HG03108 (cell line): Measurements from ENCODE around the gene ATP6AP1.

Experiments
- ATAC-seq: cut with Tn5 transposase; IDR thresholded peaks from one replicate; pipeline ENCODE4 v1.9.1; 2021; ENCODE audit warnings: moderate library complexity; ENCODE audit not compliant: unreplicated experiment

Gene ATP6AP1

DNA sequence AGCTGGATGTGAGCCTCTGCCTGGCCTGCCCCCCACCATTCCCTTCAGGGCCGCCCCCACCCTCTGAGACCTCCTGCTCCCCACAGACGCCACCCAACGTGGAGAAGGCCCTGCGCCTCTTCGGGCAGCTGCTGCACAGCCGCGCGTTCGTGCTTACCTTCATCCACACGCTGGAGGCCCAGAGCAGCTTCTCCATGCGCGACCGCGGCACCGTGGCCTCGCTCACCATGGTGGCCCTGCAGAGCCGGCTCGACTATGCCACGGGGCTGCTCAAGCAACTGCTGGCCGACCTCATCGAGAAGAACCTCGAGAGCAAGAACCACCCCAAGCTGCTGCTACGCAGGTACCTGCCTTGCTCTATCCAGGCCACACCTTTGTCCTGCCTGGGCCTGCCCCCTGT is 39.7 kb downstream of the ATP6AP1 start:
- no peak for ATAC-seq

DNA sequence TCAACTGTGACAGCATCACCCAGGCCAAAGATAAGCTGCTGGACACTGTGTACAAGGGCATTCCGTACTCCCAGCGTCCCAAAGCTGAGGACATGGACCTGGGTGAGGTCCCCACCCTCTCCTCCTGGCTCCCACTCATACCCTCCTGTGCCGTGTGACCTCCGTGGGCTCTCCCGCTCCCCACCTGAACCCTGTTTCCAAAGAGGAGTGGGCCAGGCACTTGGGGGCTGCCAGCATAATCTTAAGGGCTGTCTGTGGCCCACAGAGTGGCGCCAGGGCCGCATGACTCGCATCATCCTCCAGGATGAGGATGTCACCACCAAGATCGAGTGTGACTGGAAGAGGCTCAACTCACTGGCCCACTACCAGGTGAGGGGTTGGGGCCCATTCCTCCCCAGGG is 40.6 kb downstream of the ATP6AP1 start:
- no peak for ATAC-seq

DNA sequence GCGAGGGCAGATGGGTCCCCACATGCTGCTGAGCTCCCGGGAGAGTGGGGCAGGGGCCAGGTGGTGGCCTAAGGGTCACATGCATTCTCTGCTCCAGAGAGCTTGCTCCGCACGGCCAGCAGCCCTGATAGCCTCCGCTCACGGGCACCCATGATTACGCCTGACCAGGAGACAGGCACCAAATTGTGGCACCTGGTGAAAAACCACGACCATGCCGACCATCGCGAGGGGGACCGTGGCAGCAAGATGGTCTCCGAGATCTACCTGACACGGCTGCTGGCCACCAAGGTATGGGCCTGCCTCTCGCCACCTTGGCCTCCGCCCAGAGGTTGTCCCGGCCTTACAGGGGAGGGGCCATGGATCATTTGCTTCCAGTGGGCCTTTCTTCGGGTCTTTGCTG is 41.4 kb downstream of the ATP6AP1 start:
- no peak for ATAC-seq

DNA sequence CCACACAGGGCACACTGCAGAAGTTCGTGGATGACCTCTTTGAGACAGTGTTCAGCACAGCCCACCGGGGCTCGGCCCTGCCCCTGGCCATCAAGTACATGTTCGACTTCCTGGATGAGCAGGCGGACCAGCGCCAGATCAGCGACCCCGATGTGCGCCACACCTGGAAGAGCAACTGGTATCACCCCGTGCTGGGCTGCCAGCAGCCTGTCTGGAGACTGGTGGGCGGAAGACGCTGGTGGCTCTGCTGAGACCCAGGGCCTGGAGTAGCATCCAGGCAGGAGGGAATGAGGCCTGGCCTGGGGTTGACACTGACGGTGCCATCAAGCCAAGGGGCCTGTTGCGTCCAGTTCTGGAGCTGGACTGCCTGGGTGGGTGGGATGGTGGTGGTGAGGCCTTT is 42.0 kb downstream of the ATP6AP1 start:
- ATAC-seq = no peak

DNA sequence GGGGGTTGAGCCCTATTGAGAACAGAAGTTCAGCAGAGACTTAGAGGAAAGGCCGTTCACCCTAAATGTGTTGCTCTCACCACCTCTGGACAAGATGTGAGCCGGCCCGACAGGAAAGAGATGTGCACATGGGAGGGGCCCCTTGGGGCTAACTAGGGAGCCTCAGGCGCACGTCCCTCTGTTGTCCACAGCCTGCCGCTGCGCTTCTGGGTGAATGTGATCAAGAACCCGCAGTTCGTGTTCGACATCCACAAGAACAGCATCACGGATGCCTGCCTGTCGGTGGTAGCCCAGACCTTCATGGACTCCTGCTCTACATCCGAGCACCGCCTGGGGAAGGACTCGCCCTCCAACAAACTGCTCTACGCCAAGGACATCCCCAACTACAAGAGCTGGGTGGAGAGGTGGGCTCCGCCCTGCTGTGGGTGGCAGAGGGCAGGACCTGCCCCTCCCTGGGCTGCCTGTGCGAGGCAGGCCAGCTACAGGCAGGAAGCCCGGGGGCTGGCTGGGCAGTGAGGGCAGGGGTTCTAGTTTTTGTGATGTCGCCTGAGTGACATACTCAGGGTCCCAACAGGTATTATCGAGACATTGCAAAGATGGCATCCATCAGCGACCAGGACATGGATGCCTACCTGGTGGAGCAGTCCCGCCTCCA is 42.6 kb downstream of the ATP6AP1 start:
- ATAC-seq = no peak

DNA sequence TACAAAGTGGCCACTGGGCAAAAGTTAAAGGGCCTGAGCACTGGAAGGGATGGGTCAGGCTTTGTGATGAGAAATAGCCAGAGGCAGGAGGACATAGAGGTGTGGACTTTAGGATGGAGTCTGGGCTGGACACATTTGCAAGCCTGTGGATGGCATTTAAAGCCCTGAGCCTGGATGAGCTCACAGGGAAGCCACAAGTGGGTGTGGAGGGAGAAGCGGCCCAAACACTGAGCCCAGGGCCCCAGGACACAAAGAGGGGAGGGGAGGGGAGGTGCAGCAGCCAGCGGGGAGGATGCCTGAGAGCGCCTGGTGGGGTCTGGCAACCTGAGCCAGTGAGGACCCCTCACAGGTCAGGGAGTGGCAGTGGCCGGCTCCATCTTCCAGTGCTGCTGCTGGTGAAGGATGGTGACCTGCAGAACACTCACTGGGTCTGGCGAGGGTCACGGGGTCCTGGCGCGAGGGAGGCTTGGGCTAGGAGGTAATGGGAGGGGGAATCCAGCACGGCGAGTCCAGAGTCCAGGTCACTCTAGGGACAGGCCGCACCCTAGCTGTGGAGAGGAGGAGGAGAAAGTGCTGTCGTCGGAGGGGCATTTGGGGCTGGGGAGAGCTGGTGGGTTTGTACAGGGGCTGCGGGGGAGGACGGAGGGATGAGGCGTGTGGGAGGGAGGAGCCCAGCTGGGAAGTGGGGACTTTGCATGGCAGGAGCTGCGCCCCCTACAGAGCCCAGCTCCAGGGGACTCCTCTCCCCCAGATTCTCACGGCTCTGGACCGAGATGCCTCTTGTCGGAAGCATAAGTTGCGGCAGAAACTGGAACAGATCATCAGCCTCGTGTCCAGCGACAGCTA is 43.6 kb downstream of the ATP6AP1 start:
- no peak for ATAC-seq

DNA sequence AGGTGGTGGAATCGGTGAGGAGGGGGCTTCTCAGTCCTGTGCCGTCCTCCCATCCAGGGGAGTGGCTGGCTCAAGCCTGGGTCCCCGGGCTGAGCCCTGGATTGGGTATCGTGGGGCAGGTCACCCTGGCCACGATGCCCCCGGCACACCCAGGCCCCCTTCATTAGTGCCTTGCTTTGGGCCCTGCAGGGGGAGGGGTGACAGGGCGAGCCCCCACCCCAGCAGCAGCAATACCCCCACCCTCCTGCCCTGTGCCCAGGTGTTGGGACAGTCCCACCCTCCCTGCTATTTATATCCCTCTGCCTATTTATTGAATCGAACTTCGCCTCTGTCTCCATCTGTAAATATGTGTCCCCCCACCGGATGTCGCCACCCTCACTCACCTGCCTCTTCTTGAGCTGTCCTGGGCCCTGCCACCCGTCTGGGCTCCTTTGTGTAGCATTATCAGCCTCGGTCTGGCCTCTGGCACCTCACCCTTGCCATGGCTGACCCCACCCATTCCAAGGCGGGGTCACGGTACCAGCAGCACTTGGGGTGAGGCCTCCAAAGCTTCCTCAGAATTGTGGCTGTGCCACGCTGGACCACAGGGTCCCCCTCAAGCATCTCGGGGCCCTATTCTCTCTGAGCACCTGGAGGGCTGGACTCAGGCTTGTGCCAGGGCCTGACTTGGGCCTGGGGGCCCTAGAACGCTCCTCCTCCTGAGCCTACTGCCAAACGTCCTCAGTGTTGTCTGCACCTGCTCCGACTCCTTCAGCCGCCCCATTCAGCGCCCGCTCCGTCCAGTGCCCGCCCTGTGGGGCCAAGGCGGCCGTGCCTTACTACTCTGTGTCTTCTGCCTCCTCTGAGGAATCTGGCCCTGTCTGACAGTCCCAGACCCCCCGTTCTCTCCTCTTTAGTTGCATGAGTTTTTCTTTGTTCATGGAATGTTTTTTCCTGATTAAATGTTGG is 44.5 kb downstream of the ATP6AP1 start:
- no peak for ATAC-seq

DNA sequence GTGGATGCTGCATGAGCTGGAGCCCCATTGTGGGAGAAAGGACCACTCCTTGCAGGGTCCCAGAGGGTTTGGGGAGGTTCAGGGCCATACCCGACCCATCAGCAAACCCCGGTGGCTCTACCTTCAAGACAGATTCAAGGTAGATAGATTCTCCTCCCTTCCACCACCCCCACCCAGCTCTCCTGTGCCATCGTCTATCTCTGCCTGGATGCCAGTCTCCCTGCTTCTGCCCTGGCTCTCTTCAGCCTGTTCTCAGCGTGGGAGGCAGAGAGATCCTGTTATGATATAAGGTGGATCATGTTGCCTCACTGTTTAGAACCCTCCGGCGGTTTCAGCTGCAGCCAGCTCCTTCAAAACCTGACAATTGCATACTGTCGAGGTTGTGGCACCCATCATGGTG is 45.2 kb downstream of the ATP6AP1 start:
- ATAC-seq = no peak

DNA sequence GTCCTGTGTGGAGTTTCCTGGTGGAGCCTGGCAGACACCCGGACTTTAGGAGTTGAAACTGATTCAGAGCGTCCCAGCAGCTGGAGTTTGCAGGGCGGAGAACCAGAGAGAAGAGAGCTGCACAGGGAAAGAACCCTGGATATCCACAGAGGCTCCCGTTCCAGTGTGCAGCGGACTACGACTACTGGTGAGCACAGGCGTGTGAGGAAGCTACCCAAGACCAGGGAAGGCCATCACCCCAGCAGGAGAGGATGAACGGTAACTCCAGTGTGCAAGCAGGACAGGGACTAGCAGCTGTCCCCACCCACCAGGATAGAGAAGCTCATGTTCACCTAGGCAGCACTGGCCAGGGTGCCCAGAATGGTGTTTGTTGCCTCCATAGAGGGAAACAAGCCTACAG is 48.3 kb downstream of the ATP6AP1 start:
- ATAC-seq = no peak

DNA sequence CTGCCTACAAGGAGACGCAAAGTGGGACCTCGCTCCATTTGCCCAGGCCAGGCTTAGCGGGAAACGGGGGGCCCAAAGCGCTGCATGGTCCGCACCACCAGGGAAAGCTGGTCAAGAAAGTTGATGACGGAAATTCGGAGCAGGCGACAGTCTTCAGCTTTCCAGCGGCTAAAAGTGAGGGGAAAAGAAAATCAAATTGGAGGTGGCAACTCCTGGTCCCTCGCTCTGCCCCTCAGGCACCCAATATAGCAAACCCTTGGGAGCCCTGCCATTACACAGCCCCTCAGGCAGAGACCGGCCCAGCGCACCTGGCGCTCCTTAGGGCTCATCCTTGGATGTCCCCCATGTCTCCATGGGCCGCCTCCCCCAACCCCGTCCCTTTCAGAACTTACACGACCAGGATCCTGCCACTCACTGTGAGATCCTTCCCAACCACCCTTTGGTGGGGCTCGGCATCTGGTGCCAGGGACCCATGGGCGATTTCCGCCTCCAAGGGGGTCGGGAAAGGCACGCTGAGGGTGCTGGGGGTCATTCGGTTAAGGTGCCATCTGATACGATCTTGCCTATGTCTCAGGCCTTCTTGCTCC is 49.5 kb downstream of the ATP6AP1 start:
- ATAC-seq = no peak

DNA sequence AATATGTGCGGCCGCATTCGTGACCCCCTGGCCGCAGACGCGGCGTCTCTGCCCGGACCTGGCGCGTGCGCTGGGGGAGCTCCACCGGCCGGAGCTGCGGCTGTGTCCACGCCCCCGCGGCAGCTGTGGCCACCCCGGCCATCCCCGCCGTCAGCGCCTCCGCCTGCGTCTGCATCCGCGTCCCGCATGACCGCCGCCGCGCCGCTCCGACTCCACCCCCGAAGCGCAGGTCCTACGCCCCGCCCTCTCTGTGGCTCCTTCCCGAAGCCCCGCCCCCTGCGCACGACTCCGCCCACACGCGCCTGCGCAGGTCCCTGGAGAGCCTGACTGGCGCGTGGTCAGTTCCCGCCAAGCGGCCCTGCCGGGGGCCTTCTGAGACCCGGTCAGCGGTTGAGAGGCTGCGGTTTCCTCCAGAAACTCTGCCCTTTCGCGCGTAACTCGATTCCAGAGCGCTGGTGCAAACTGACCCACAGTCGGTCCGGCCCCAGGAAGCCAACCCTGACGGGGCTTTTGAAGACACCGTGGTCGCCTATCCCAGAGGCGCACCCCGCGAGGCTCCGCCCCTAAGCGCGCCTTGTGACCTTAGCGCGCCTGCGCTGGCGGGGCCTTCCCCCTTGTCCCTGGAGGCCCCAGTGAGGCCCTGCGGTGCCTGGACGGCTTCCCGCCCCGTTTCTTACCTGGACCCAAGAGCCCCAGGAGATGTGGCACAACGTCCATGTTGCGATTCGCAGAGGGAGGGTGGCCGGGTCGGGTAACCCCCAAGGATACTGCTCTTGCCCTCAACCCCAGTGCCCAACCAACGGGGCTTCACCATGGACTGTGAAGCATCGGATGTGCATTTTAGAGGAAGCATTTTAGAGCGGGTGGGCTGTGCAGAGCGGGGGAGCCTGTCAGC is 50.5 kb downstream of the ATP6AP1 start, which contains the start of gene LAGE3:
TSS of gene LAGE3 (minus strand) at position 554 of the 895 bp plus-strand sequence. CDS start at position 188, 366 bp downstream.
- ATAC-seq = peak; percentile 86

DNA sequence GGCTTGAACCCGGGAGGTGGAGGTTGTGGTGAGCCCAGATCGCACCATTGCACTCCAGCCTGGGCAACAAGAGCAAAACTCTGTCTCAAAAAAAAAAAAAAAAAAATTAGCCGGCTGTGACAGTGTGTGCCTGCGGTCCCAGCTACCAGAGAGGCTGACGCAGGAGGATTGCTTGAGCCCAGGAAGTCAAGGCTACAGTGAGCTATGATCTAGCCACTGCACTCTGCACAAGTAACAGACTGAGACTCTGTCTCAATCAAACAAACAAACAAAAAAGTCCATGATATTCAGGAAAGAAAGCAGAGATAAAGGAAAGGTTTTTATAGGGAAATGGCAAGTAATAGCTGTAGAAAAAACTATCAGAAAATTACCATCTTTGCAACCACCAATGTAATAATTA is 52.7 kb downstream of the ATP6AP1 start:
- ATAC-seq = no peak

DNA sequence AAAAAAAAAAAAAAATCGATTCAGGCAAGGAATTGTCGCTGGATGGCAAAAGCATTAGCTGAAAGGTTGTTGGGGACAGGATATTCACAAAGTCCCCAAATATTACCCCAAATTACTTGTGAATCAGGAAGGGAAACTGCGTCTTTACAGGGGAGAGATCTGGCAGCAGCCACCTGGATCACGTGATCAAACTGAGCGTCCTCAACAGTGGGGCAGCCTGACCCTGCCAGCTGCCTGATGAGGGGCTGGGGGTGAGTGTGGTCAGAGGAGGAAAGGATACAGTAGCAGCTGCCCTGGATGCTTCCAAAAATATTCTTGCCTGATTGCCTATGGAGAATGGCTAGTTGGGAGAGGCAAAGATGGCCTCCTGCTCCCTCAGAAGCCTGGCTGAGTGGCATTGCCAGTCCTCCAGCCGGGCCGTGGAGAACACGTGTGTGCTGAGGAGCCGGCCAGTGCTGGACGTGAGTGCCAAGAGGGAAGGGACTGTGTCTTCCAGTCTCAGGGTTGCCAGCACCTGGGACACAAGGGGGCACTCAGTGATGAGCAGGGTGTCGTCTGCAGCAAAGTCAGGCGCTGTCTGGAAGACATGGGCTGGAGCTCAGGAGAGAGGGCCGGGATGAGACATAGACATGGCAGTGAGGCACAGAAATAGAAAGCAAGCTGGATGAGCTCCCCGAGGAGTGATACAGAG is 53.6 kb downstream of the ATP6AP1 start:
- ATAC-seq = no peak

DNA sequence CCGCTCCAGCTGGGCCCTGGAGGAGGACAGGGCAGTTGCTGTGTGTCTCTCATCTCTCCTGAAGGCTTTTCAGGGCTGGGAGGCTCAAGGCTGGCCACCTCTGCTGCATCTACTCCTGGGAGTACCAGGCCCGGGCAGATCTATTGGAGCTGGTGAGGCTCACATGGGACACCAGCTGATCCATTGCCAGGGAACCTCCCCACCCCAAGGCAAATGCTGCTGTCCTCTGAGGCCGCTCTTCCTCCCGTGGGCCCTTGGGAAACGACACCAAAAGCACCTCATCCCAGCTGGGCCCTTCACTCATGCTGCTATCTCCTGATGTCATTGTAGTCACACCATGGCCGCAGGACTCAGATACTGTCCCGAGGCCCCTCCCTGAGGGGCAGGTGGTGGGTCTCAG is 54.3 kb downstream of the ATP6AP1 start:
- no peak for ATAC-seq

DNA sequence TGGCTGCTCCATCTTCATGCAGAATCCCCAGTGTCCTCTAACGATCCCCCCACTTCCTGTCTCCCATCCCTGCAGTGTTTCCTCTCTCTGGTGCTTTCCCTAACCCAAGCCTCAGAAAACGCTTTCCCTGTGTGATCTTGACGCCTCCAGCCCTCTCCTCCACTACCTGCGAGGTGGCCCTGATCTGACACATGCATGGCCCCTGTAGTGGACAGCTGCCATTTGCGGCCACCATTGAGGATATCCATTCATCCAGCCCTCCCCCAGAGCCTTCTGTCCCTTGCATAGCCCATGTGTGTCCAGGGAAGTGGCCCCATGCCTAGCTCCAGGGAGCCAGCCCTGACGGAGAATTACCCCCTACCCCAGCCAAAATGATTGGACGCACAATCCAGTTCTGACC is 54.8 kb downstream of the ATP6AP1 start:
- ATAC-seq = no peak

DNA sequence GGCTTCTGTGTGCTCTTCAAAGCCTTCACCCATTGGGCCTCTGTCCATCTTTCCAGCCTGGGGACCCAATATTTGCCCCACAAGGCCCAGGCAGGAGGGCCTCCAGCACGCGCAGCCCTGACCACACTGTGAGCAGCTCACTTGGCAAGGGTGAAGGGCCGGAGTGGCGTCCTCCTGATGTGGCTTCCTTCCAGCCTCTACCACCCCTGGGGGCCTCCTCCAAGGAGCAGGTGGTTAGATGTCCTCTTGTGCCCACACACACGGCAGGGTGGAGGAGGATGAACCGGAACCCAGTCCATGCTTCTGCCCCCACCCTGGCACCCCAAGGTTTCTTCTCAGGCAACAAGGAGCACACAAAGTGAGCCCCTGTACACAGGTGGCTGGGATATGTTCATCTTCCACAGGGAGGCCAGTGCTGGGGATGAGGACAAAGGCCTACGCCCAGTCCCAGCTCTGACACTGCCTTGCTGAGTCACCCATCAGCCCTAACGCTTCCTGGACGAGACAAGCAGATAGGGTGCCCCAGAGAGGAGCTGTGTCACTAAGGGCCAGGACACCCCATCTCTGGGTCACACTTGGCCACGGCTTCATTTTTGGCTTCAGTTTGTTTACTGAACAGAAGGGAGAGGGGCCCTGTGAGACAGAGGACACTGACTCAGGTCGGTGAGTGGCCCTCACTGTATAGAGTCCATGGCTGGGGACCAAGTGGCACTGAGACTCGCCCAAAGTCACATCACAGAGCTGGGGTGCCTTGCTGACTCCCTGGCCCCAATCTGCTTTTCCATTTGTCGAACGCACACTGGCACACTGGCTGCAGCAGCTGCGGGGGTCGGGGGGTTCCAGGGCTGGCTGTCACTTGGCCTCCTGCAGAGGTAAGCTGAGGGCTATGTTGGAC is 56.0 kb downstream of the ATP6AP1 start:
- ATAC-seq = no peak

DNA sequence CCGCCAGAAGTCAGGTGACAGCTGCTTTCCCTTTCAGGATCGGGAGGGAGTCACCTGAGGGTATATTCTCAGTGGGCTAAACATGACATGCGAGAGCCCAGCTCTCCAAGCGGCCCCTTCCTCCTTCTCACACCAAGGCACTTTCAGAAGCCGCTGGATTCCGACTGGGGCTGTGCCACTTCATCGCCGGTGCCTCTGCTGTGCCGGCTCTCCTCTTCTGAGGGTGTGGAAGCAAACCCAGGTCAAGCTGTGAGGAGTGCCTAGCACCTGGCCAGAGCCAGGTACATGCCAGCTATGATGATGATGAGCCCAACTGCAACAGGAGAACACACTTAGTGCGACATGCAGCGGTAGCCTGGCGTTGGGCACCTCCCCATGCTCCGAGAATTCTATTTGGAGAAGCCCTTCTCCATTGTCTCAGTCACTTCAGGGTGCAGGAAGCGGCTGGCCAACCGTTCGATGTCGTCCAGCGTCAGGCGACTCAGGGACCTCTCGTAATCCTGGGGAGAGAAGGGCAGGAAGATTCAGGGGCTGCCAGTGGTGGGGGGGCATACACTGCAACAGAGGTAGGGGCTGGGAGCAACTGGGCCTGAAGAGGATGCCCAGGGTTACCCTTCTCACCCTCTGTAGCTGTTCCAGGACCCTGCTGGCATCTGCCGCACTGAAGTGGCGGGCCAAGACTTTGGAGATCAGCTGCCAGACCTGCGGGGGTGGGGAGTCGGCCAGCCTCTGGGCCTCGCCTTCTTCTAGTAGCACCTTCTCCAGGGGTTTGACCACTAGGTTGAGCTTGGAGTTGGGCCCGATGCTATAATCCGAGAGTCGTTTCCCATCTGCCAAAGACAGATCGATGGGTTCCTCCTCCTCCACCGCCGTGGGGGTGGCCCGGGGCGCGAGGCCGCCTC is 56.9 kb downstream of the ATP6AP1 start:
- no peak for ATAC-seq
